Fibroblast of lung (primary cell): ENCODE measurements around the gene SAXO1. TPM values are rescaled to one million over a fixed set of nuclear protein-coding genes. Genes with fewer than 3 reads are reported as not detected.
A peak's percentile ranks its signal among the peaks of the same experiment; 100 is the strongest.

Source experiments
- DNase-seq, 2 donors: peaks; one replicate each; pipeline versions ENCODE4 v3.0.0 to v3.0.0-alpha.2; 2010; ENCODE audit warnings: low read depth in 2 of 2
- H2AFZ ChIP-seq: 2 replicates; pipeline ENCODE4 v1.5.1; 2012; ENCODE audit warnings: low read length, control low read depth, inconsistent platforms
- H3K27ac ChIP-seq: 2 replicates; pipeline ENCODE4 v1.5.1; 2011; ENCODE audit warnings: low read length, control low read depth; ENCODE audit not compliant: insufficient read depth
- H3K27me3 ChIP-seq: 2 replicates; pipeline ENCODE4 v1.5.1; 2011; ENCODE audit warnings: mild to moderate bottlenecking, low read length; ENCODE audit not compliant: control insufficient read depth, insufficient read depth
- H3K36me3 ChIP-seq: 2 replicates; pipeline ENCODE4 v1.5.1; 2011; ENCODE audit warnings: low read length; ENCODE audit not compliant: control insufficient read depth, insufficient read depth
- H3K4me1 ChIP-seq: 2 replicates; pipeline ENCODE4 v1.5.1; 2011; ENCODE audit warnings: low read length; ENCODE audit not compliant: control insufficient read depth, insufficient read depth; ENCODE audit errors: extremely low read depth
- H3K4me2 ChIP-seq: 2 replicates; pipeline ENCODE4 v1.5.1; 2011; ENCODE audit warnings: low read length, control low read depth; ENCODE audit not compliant: insufficient read depth; ENCODE audit errors: extremely low read depth
- H3K4me3 ChIP-seq, 4 experiments: fragments of 200-600 bp in 1 of 4; sonication (generic) in 1 of 4; replicated peaks in 1 of 4; 2 replicates each; pipeline ENCODE4 v1.5.1; 2011 to 2016; ENCODE audit warnings: low read length in 4 of 4, low read depth in 3 of 4, mild to moderate bottlenecking in 3 of 4, control low read depth in 2 of 4, inconsistent platforms in 1 of 4, mixed read lengths in 1 of 4; ENCODE audit not compliant: insufficient read depth in 1 of 4; ENCODE audit errors: control extremely low read depth in 1 of 4
- H3K79me2 ChIP-seq: 2 replicates; pipeline ENCODE4 v1.5.1; 2012; ENCODE audit warnings: mild to moderate bottlenecking, low read length, inconsistent platforms; ENCODE audit not compliant: control insufficient read depth, insufficient read depth
- H3K9ac ChIP-seq: 2 replicates; pipeline ENCODE4 v1.5.1; 2011; ENCODE audit warnings: mild to moderate bottlenecking, low read length, control low read depth; ENCODE audit not compliant: insufficient read depth
- H3K9me3 ChIP-seq: 2 replicates; pipeline ENCODE4 v1.5.1; 2012; ENCODE audit warnings: low read depth, low read length; ENCODE audit not compliant: control insufficient read depth, insufficient read depth
- H4K20me1 ChIP-seq: 2 replicates; pipeline ENCODE4 v1.5.1; 2011; ENCODE audit warnings: low read length; ENCODE audit not compliant: control insufficient read depth, insufficient read depth; ENCODE audit errors: extremely low read depth
- EZH2 ChIP-seq: IDR thresholded peaks from 2 replicates; pipeline ENCODE4 v1.5.1; 2012; ENCODE audit warnings: low read length, control low read depth, mild to moderate bottlenecking; ENCODE audit errors: missing control alignments
- polyA plus RNA-seq, 2 donors: library from polyadenylated mRNA; depleted of rRNA in 1 of 2; stranded (reverse) in 1 of 2; unstranded in 1 of 2; fragments of >200 nt; gene quantifications; 2 replicates each; pipeline ENCODE4 v1.2.1, GENCODE V29; 2011 to 2012; ENCODE audit warnings: missing spikeins in 1 of 2
- total RNA-seq: library from RNA; depleted of rRNA; stranded (reverse); fragments of >200 nt; gene quantifications from 2 replicates; pipeline ENCODE4 v1.2.1, GENCODE V29; 2014
- TF ChIP-seq, protein P1 (sequence below), 2 donors: IDR thresholded peaks in 1 of 2; conservative IDR thresholded peaks in 1 of 2; 1 replicate in 1 of 2; 2 replicates in 1 of 2; pipeline ENCODE4 v1.5.1; 2011 to 2012; ENCODE audit warnings: low read length in 2 of 2, control low read depth in 1 of 2, inconsistent platforms in 1 of 2, low read depth in 1 of 2, mild to moderate bottlenecking in 1 of 2

SAXO1 gene
- total and polyA plus RNA-seq, 2 donors (not counting 1 experiment from before 2014, with no cell fraction given) = 0.01 to 0.17 TPM

DNA sequence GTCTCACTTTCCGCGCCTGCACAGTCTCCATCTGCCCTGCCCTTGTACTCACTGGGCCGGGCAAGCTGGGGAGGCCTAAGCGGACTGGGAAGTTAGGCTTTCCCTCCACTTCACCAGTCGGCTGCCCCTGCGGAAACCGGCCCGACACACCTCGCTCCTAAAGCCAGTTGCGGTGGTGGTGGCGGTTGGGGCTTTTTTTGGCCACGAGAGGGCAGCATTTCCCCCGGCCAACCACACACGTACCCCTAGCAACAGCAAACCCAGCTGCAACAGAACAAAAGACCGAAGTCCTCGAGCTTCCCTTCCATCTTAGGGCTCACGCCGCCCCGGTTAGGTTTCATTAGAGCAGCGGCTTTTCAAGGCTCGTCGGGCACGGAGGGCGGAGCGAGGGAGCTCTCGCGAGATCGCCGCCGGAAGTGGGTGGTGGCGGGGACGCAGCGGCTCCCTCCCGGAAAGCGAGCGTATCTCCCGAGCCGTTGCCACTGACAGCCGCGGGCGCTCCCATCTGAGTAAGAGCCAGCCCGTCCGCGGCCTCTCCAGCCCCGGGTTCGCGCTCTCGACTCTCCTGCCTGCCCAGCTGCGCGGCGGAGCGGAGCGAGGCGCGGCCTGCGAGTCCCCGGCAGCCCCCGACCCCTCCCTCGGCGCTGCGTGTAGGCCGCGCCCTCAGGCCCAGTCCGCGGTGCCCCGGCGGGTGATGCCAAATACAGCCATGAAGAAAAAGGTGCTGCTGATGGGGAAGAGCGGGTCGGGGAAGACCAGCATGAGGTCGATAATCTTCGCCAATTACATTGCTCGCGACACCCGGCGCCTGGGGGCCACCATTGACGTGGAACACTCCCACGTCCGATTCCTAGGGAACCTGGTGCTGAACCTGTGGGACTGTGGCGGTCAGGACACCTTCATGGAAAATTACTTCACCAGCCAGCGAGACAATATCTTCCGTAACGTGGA is 16.2 kb upstream of the SAXO1 start, which contains the start of gene RRAGA:
Gene RRAGA, plus strand, starts transcription at position 462 of the 951 bp plus-strand sequence. Its CDS starts 233 bp downstream, at position 695.
- Histone ChIP-seq H3K9me3 (no peaks in the 10 kb centered on the region), H3K27ac (peak within 1 kb of the TSS; percentile 97), H3K4me3 (peak within 1 kb of the TSS; percentile 81 to 97 (median 82)), H3K27me3 (no peaks in the 10 kb centered on the region), H2AFZ (peak within 1 kb of the TSS; percentile 98), H3K4me1 (peaks cover 4% of the 10 kb centered on the region), H3K79me2 (peaks cover 27% of the 10 kb centered on the region), H3K36me3 (peaks cover 1% of the 10 kb centered on the region), H3K9ac (peak within 1 kb of the TSS; percentile 94), H4K20me1 (no peaks in the 10 kb centered on the region), H3K4me2 (peak within 1 kb of the TSS; percentile 96)
- peak; percentile 95 to 97 for DNase-seq
- no peak for TF ChIP-seq EZH2
- TF ChIP-seq, protein P1, sequence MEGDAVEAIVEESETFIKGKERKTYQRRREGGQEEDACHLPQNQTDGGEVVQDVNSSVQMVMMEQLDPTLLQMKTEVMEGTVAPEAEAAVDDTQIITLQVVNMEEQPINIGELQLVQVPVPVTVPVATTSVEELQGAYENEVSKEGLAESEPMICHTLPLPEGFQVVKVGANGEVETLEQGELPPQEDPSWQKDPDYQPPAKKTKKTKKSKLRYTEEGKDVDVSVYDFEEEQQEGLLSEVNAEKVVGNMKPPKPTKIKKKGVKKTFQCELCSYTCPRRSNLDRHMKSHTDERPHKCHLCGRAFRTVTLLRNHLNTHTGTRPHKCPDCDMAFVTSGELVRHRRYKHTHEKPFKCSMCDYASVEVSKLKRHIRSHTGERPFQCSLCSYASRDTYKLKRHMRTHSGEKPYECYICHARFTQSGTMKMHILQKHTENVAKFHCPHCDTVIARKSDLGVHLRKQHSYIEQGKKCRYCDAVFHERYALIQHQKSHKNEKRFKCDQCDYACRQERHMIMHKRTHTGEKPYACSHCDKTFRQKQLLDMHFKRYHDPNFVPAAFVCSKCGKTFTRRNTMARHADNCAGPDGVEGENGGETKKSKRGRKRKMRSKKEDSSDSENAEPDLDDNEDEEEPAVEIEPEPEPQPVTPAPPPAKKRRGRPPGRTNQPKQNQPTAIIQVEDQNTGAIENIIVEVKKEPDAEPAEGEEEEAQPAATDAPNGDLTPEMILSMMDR (conservative IDR thresholded peaks at IDR 0.05 in 1 of 2, IDR thresholded peaks at IDR 0.05 in 1 of 2; ENCODE audit: low read depth in 1 of 2, low read length in 2 of 2) = peak; percentile 78 to 82

DNA sequence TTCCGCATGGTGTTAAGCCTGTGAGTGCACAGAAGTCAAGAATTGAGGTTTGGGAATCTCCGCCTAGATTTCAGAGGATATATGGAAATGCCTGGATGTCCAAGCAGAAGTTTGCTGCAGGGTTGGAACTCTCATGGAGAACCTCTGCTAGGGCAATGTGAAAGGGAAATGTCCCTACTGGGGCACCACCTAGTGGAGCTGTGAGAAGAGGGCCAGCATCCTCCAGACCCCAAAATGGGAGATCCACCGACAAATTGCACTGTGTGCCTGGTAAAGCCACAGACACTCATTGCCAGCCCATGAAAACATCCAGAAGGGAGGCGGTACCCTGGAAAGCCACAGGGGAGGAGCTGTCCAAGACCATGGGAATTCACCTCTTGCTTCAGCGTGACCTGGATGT is 3.6 kb upstream of the SAXO1 start:
- H3K4me2 ChIP-seq = no peak overlapping the region
- H4K20me1 ChIP-seq = no peaks in the 10 kb centered on the region
- no peaks in the 10 kb centered on the region for H3K9me3 ChIP-seq
- no peaks in the 10 kb centered on the region for H3K4me1 ChIP-seq
- H3K36me3 ChIP-seq = no peaks in the 10 kb centered on the region
- DNase-seq = no peak
- H3K27ac ChIP-seq = no peak overlapping the region
- H3K9ac ChIP-seq = no peak overlapping the region
- peaks cover 3% of the 10 kb centered on the region for H3K27me3 ChIP-seq
- H3K79me2 ChIP-seq = no peaks in the 10 kb centered on the region
- no peak for TF ChIP-seq EZH2
- TF ChIP-seq, protein P1 (conservative IDR thresholded peaks at IDR 0.05 in 1 of 2, IDR thresholded peaks at IDR 0.05 in 1 of 2; ENCODE audit: low read depth in 1 of 2, low read length in 2 of 2) = no peak
- no peak overlapping the region for H3K4me3 ChIP-seq
- no peak overlapping the region for H2AFZ ChIP-seq

DNA sequence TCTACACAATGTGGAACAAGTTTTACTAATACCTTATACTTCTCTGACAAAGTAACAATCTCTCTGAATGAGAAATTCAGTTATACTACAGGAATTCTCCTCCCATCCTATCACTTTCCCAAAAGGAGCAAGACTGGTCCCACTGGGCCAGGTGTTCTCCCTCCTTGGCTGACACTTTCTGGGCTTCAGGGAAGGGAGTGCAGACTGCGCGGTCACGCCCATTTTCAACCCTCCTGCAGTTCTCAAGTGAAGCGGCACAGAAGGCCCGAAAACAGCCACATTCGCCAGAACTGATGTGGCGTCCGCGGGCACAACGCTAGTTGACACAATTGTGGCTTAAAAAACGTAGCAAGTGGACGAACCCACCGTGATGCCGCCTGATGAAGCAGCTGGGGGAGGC is 603 bp downstream of the SAXO1 start:
- Histone ChIP-seq H3K27ac (no peak overlapping the region), H3K79me2 (no peaks in the 10 kb centered on the region), H2AFZ (no peak overlapping the region), H3K4me1 (no peaks in the 10 kb centered on the region), H3K9ac (no peak overlapping the region), H3K27me3 (peaks cover 3% of the 10 kb centered on the region), H3K4me2 (no peak overlapping the region), H3K36me3 (no peaks in the 10 kb centered on the region), H3K9me3 (no peaks in the 10 kb centered on the region), H4K20me1 (no peaks in the 10 kb centered on the region), H3K4me3 (no peak overlapping the region)
- DNase-seq = no peak
- TF ChIP-seq, protein P1 (conservative IDR thresholded peaks at IDR 0.05 in 1 of 2, IDR thresholded peaks at IDR 0.05 in 1 of 2; ENCODE audit: low read depth in 1 of 2, low read length in 2 of 2) = no peak
- no peak for TF ChIP-seq EZH2
